Activated naive CD4-positive, alpha-beta T cell treated with anti-CD3 and anti-CD28 coated beads, Interleukin-2, amount 10 ng/mL, durations not matched to agents 7 days and 5 days (primary cell): Measurements from ENCODE around the gene RAD51B.

ENCODE experiments used
- CTCF ChIA-PET: fragments of 350-600 bp; sonication (Branson Sonifier 250); formaldehyde crosslinking; loops from one replicate; lab custom pipeline; 2021; ENCODE audit warnings: antibody characterized with exemption; lab: Charles Lee
- DNase-seq: peaks from one replicate; pipeline ENCODE4 v3.0.0-alpha.2; 2020
- H3K27ac Mint-ChIP-seq: one replicate; pipeline ENCODE4 v1.8.0; 2021; ENCODE audit warnings: mild to moderate bottlenecking, moderate library complexity, mixed read lengths
- H3K27me3 Mint-ChIP-seq: one replicate; pipeline ENCODE4 v1.8.0; 2021; ENCODE audit warnings: mild to moderate bottlenecking, mixed read lengths
- H3K36me3 Mint-ChIP-seq: one replicate; pipeline ENCODE4 v1.8.0; 2021; ENCODE audit warnings: mixed read lengths
- H3K4me1 Mint-ChIP-seq: one replicate; pipeline ENCODE4 v1.8.0; 2021; ENCODE audit warnings: mixed read lengths
- H3K4me3 Mint-ChIP-seq: one replicate; pipeline ENCODE4 v1.8.0; 2021; ENCODE audit warnings: mild to moderate bottlenecking, moderate library complexity, mixed read lengths
- H3K9me3 Mint-ChIP-seq: one replicate; pipeline ENCODE4 v1.8.0; 2021; ENCODE audit warnings: mixed read lengths

The RAD51B gene

DNA sequence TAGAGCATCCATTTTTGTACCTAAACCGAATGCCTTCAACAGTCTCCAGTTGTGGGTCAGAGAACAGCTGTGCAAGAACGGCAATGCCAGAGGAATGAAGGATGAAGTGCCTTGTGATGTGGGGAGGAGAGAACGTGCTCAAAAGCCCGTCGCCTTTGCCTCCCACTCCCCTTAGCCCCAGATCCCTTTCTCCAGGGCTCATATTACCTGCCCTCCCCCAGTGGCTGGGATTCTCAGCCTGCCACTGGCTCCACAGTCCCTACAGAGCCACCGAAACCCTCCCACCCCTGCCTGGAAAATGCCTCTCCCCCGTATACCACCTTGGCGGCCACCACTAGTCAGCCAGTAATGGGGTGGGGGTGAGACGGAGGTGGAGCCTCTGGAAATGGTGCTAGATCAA, 814.8 kb downstream of the RAD51B start:
- H3K4me1 Mint-ChIP-seq: no peaks in the 10 kb centered on the region
- no peak overlapping the region for H3K4me3 Mint-ChIP-seq
- H3K9me3 Mint-ChIP-seq: no peaks in the 10 kb centered on the region
- no peaks in the 10 kb centered on the region for H3K36me3 Mint-ChIP-seq
- no peak overlapping the region for H3K27ac Mint-ChIP-seq
- CTCF ChIA-PET: no interaction called here
- H3K27me3 Mint-ChIP-seq: peaks cover 30% of the 10 kb centered on the region
- no peak for DNase-seq

DNA sequence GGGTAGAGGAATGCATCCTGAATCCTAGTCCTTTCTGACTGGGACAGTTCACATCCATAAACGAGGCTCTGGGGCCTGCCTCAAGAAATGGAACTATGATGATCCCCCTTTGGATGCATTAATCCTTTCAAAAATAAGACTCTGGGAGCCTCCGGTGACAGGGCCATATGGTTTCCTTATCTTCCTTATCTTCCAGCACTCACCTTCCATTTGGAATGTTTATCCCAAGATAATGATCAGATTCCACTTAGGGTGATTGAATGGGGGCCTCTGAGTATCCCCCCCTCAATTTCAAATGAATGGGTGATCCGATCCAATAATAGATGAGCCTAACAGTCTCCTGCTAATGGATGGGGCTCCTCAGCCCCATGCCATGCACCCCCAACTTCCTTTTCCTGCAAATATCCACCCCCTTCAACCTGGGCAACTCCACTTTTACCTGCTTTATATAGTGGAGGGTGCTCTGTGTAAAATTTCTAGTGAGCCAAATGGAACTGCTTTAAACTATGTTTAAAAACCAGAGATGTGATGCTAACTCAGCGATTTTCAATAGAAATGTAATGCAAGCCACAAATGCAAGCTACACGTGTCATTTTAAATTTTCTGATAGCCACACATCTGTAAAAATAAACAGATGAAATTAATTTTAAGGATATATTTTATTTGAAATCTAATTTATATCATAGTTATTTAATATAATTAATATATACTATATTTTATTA, 815.5 kb downstream of the RAD51B start:
- Mint-ChIP-seq H3K27ac (no peak overlapping the region), H3K9me3 (no peaks in the 10 kb centered on the region), H3K36me3 (no peaks in the 10 kb centered on the region), H3K4me3 (no peak overlapping the region), H3K4me1 (no peaks in the 10 kb centered on the region), H3K27me3 (peaks cover 24% of the 10 kb centered on the region)
- no peak for DNase-seq
- CTCF ChIA-PET: no interaction called here

DNA sequence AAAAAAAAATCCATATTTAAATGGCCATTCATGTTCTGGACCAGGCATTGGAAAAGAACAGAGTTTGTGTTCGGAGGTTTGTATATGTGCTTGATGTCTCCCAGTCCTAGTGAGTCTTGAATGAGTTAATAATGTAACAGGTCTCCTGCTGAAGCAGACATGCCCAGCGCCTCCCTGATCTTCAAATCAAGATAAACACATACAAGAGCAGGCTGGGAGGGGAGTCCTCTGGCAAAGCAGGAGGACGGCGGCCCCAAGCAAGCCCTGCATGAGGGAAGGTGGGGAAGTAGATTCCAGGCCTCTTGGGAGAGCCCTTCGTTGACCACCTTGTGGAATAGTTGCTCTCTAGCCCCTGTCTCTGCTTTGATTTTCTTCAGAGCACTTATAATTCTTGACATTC, 817.0 kb downstream of the RAD51B start:
- Mint-ChIP-seq H3K4me1 (no peaks in the 10 kb centered on the region), H3K27ac (no peak overlapping the region), H3K36me3 (no peaks in the 10 kb centered on the region), H3K27me3 (peaks cover 12% of the 10 kb centered on the region), H3K4me3 (no peak overlapping the region), H3K9me3 (peaks cover 10% of the 10 kb centered on the region)
- CTCF ChIA-PET: no interaction called here
- no peak for DNase-seq

DNA sequence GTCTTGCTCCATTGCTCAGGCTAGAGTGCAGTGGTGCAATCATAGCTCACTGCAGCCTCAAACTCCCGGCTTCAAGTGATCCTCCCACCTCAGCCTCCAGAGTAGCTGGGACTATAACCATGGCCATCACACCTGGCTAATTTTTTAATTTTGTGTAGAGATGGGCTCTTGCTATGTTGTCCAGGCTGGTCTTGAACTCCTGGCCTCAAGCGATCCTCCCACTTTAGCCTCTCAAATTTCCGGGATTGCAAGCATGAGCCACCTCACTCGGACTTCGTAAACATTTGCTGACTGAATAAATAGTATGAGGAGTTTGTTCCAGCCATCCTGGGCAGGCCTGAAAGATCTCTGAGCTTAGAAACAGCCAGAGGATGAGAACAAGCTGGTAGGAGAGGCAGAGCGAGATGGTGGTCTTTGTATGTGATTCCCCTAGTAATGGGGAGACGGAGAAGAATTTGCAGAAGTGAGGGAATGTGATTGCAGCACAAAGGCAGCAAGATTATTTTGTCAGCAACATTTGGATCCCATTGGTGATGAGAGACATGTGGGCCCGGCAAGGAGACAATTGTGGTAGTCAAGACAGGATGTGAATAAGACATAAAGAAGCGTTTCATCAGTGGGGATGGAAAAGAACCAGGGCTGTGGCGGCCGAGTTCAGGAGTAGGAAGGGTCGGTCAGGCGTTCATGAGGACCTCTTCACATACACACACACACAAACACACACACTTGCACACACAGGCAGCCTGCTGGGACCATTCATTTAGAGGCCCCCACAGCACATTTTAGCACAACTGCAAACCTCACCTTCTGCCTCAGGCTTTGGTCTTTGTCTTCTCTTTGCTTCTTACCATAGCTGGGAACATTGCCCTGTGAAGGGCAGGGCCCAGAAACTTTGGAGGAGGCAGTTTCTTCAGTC, 817.8 kb downstream of the RAD51B start:
- Mint-ChIP-seq H3K4me1 (no peaks in the 10 kb centered on the region), H3K9me3 (peaks cover 10% of the 10 kb centered on the region), H3K27ac (no peak overlapping the region), H3K36me3 (no peaks in the 10 kb centered on the region), H3K27me3 (peaks cover 5% of the 10 kb centered on the region), H3K4me3 (no peak overlapping the region)
- no peak for DNase-seq
- CTCF ChIA-PET: no interaction called here

DNA sequence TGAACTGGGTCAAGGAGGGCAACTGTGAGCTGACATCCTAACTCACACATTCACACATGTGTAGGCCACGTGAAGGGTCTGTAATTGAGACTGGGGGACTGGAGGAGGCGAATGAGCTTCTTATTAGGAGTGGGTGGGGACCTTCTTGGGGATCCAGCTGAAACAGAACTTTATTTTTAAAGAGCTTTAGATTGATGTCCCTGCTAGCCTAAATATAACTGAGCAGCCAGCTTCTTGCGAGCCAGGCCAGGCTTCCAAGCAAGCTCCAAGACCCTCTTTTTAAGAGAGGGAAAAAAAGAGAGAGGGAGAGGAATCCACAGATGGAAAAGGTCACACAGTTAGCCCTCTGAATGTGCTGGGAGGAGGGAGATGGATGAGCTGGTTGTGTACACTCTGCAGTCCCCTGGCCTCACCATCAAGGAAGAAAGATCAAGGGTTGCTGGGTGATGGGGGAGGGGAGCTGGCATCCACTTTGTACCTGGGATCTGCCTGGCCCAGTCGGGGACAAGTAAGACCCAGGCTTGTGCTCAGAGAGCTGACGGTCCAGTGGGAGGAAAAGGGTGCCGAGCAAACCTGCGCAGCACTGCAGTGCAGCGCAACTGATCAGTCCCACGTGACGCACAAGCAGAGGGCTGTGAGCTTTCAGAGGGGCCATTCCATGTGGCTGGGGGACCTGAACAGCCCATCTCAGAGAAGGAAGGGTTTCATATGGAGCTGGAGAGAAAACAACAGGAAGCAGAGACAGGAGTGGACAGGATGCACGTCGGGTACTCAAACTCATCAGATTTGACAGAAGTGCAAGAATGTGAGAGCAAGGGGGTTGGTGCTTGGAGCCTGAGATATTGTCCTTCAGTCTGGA, 818.8 kb downstream of the RAD51B start:
- Mint-ChIP-seq H3K27me3 (peaks cover under 1% of the 10 kb centered on the region), H3K27ac (no peak overlapping the region), H3K4me3 (no peak overlapping the region), H3K4me1 (no peaks in the 10 kb centered on the region), H3K36me3 (no peaks in the 10 kb centered on the region), H3K9me3 (peaks cover 10% of the 10 kb centered on the region)
- DNase-seq: no peak
- CTCF ChIA-PET: interaction anchor here (0.8 kb wide), 1 partner anchor 13 kb away, joined by 3 read pairs; no protein-coding TSS in a partner anchor

DNA sequence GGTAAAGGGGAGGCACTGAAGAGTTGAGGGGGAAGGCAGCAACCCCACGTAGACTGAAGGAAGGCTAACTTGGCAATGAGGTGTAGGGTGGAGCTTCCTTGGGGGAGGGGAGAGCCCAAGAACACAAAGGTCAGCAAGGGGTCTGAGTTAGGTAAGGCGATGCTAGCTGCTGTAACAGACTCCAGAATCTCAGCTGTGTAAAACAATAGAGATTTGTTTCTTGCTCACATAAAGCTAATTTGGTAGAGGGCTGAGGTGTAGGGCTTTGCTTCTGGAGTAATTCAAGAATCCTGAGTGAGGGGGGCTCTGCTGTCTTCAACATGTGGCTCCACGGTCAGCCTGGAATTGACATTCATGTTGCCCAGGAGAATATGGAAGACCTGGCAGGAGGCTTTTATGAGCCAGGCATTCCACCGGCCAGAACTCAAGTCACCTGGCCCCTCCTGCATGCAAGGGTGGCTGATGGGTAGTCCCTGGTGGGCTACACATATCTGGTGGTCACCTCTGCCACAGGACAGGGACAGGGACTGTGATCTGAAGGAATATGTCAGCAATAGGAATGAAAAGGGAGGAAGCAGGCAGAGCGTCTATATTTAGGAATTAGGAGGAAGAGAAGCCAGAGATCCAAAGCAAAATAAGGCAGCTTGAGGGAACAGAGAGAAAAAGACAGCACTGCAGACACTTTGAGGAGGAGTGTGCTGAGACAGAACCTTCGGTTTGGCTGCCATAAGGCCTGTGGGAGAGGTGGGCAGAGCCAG, 819.6 kb downstream of the RAD51B start:
- Mint-ChIP-seq H3K4me1 (no peaks in the 10 kb centered on the region), H3K4me3 (no peak overlapping the region), H3K27ac (no peak overlapping the region), H3K9me3 (peaks cover 10% of the 10 kb centered on the region), H3K27me3 (peaks cover 4% of the 10 kb centered on the region), H3K36me3 (no peaks in the 10 kb centered on the region)
- no peak for DNase-seq
- CTCF ChIA-PET: interaction anchor here (0.5 to 0.8 kb wide), 2 partner anchors 12 to 531 kb away, joined by 3 read pairs; no protein-coding TSS in a partner anchor

DNA sequence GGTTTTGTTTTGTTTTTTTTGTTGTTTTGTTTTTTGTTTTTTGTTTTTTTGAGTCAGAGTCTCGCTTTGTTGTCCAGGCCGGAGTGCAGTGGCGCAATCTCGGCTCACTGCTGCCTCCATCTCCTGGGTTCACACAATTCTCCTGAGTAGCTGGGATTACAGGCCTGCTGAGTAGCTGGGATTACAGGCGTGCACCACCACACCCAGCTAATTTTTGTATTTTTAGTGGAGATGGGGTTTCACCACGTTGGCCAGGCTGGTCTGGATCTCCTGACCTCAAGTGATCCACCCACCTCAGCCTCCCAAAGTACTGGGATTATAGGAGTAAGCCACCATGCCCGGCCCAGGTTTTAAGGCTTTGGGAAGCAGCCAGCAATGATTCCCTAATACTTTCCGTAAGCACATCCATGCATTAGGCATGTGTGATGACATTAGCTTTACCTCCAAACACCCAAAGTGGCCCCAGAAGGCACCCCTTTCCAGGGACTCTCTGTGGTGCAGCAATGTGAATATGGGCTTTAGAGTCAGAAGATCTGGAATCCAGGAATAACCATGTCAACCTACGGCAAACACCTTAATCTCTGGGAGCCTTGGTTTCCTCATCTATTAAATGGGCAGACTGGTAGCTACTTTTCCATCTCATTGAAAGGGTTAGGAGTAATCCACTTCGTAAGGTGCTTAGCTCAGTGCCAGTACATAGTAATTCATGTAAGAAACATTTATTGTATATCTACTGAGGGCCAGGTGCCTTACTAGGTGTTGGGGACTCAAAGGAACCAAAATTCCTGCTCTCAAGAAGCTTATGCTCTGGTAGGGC, 820.4 kb downstream of the RAD51B start:
- Mint-ChIP-seq H3K27ac (no peak overlapping the region), H3K4me1 (no peaks in the 10 kb centered on the region), H3K27me3 (peaks cover 7% of the 10 kb centered on the region), H3K4me3 (no peak overlapping the region), H3K36me3 (no peaks in the 10 kb centered on the region), H3K9me3 (peaks cover 10% of the 10 kb centered on the region)
- CTCF ChIA-PET: no interaction called here
- DNase-seq: no peak

DNA sequence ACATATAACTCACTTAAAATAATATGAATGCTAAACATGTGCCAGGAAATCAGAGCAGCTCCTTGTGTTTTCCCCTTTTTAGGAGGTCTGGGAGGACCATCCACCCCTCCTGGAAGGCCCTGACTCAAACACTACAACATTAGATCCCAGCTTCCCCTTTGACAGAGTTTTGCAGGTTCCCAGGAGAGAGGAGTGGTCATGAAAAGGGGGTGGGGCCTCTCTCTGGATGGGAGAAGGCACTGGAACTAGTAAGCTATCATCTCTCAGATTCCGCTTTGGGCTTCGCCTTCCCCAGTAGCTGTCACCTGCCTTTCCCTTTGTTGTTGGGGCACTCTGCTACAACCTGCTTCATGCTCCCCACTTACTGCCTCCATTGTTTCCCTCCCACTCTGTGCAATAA, 824.1 kb downstream of the RAD51B start:
- CTCF ChIA-PET: no interaction called here
- Mint-ChIP-seq H3K27ac (no peak overlapping the region), H3K36me3 (no peaks in the 10 kb centered on the region), H3K9me3 (peaks cover 10% of the 10 kb centered on the region), H3K4me3 (no peak overlapping the region), H3K4me1 (no peaks in the 10 kb centered on the region), H3K27me3 (peaks cover 7% of the 10 kb centered on the region)
- no peak for DNase-seq

DNA sequence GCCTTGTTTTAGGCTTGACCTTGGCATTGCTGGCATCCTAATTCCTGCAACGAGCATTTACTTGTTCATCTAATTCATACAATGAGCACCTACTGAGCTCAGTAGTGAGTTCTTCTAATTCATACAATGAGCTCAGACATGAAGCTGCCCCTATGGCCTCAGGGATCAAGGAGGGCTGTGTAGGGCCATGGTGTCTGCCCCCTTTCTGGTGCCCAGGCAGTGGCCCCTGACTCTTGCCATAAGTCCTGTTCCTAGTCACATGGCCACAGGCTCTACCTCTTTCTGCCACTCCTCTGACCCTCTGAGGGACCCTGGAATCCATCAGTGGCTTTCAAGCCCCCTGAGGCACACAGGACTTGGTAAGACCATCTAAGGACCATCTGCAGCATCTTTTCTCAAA, 824.5 kb downstream of the RAD51B start:
- Mint-ChIP-seq H3K36me3 (no peaks in the 10 kb centered on the region), H3K9me3 (peaks cover 10% of the 10 kb centered on the region), H3K27ac (no peak overlapping the region), H3K4me3 (no peak overlapping the region), H3K27me3 (peaks cover 7% of the 10 kb centered on the region), H3K4me1 (no peaks in the 10 kb centered on the region)
- CTCF ChIA-PET: no interaction called here
- DNase-seq: no peak

DNA sequence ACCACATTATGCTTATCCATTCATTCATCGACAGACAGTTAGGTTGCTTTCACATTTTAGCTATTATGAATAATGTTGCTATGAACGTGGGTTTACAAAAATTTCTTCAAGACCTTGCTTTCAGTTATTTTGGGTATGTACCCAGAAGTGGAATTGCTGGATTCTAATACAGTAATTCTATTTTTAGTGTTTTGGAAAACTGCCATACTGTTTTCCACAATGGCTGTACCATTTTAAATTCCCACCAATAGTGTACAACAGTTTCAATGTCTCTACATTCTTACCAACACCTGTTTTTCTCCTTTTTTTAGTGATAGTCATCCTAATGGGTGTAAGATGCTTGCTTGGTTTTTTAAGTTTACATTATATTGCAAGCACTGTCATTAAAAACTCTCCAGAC, 825.8 kb downstream of the RAD51B start:
- H3K4me3 Mint-ChIP-seq: no peak overlapping the region
- no peaks in the 10 kb centered on the region for H3K36me3 Mint-ChIP-seq
- no peak overlapping the region for H3K27ac Mint-ChIP-seq
- CTCF ChIA-PET: no interaction called here
- H3K4me1 Mint-ChIP-seq: no peaks in the 10 kb centered on the region
- H3K27me3 Mint-ChIP-seq: peaks cover 7% of the 10 kb centered on the region
- H3K9me3 Mint-ChIP-seq: peaks cover 10% of the 10 kb centered on the region
- DNase-seq: no peak

DNA sequence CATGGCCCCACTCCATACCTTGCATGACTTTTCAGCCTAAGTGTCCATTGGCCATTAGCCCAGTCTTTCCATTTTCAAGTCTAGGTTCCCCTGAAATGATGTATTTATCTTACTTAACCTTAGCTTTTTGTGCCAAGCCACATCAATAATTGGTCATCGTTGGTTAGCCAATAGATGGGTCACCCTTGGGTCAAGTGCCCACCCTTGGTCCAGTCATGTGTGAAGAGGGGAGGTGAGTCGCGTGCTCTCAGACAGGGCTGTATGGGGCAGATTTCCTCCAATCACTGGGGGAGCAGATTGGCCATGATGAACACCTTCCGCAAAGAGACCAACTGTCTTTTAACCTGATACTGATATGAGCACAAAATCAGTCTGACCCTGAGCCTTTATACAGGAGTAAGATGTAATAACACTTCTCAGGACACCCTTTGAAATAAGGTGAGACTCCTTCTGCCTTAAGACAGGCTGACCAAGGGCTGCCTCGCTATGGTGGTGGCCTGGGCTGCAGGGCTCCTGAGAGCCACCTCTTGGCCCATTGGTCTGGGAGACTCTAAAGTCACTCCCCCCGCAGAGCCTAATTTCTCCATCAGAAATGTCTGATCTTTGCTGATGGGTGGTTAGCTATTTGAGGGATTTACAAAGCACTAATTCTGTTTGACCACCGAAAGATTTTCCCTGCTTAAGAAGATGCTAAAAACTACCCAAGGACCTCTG, 830.1 kb downstream of the RAD51B start:
- H3K4me3 Mint-ChIP-seq: no peak overlapping the region
- H3K9me3 Mint-ChIP-seq: no peaks in the 10 kb centered on the region
- H3K27me3 Mint-ChIP-seq: peaks cover 3% of the 10 kb centered on the region
- no peaks in the 10 kb centered on the region for H3K36me3 Mint-ChIP-seq
- H3K4me1 Mint-ChIP-seq: peaks cover 3% of the 10 kb centered on the region
- no peak overlapping the region for H3K27ac Mint-ChIP-seq
- CTCF ChIA-PET: no interaction called here
- no peak for DNase-seq

DNA sequence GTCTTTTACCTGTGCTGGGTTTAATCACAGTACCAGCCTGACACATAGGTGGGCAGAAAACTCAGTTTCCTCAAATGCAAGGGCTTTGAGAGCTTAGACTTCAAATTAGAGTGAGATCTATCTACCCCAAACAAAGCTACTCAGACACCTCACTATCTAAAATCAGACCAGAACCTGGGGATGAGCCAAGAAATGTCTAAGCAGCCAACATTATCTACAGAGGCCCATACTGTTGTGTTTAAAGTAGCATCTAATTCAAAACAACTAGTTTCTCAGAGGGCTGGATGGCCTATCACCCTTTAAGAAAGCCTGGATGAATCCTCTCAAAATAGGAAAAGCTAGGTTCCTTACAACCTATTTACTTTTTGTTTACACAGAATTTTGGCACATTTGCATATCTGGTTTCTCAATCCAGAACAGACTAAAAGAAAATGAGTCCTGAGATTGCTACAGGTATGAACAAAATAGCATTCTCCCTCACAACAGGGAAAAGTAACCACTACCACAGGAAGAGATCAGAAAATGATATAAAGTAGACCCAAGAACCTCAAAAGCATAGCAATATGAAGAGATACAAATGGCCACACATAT, 830.9 kb downstream of the RAD51B start:
- no peaks in the 10 kb centered on the region for H3K9me3 Mint-ChIP-seq
- H3K27me3 Mint-ChIP-seq: peaks cover 3% of the 10 kb centered on the region
- CTCF ChIA-PET: interaction anchor here (0.8 kb wide), 1 partner anchor 12 kb away, joined by 3 read pairs; no protein-coding TSS in a partner anchor
- H3K4me1 Mint-ChIP-seq: peaks cover 3% of the 10 kb centered on the region
- DNase-seq: no peak
- H3K36me3 Mint-ChIP-seq: no peaks in the 10 kb centered on the region
- H3K4me3 Mint-ChIP-seq: no peak overlapping the region
- H3K27ac Mint-ChIP-seq: no peak overlapping the region
